Liver (tissue), 9 donors: Measurements from ENCODE around the gene SELENOH. TPM values are rescaled to one million over a fixed set of nuclear protein-coding genes. Genes with fewer than 3 reads are reported as not detected.

ENCODE experiments used
- DNase-seq: peaks from one replicate; pipeline ENCODE4 v3.0.0-alpha.2; 2017; ENCODE audit warnings: low spot score
- H3K27ac ChIP-seq, 2 donors: one replicate each; pipeline ENCODE4 v1.7.0; 2013; ENCODE audit warnings: inconsistent platforms in 2 of 2, low read length in 2 of 2, control low read depth in 1 of 2, low read depth in 1 of 2, mild to moderate bottlenecking in 1 of 2
- H3K27me3 ChIP-seq, 4 donors: one replicate each; pipeline versions ENCODE4 v1.6.1 to v1.7.0; 2013; ENCODE audit warnings: low read length in 3 of 4, inconsistent platforms in 1 of 4, mild to moderate bottlenecking in 1 of 4, moderate library complexity in 1 of 4; ENCODE audit not compliant: control insufficient read depth in 4 of 4, insufficient read depth in 4 of 4
- H3K36me3 ChIP-seq, 4 donors: one replicate each; pipeline versions ENCODE4 v1.6.1 to v1.7.0; 2013; ENCODE audit warnings: low read length in 3 of 4, mild to moderate bottlenecking in 3 of 4, low read depth in 1 of 4, moderate library complexity in 1 of 4; ENCODE audit not compliant: control insufficient read depth in 4 of 4, insufficient read depth in 3 of 4
- H3K4me1 ChIP-seq, 4 donors: one replicate each; pipeline versions ENCODE4 v1.6.1 to v1.7.0; 2013; ENCODE audit warnings: low read length in 3 of 4, mild to moderate bottlenecking in 3 of 4, moderate library complexity in 1 of 4; ENCODE audit not compliant: control insufficient read depth in 4 of 4, insufficient read depth in 4 of 4
- H3K4me3 ChIP-seq, 3 donors: one replicate each; pipeline versions ENCODE4 v1.6.1 to v1.7.0; 2013; ENCODE audit warnings: low read length in 3 of 3, control low read depth in 1 of 3, low read depth in 1 of 3, mild to moderate bottlenecking in 1 of 3
- H3K9ac ChIP-seq, 2 donors: one replicate each; pipeline ENCODE4 v1.7.0; 2013; ENCODE audit warnings: low read length in 2 of 2, mild to moderate bottlenecking in 2 of 2, moderate library complexity in 2 of 2, control low read depth in 1 of 2, low read depth in 1 of 2
- H3K9me3 ChIP-seq, 4 donors: one replicate each; pipeline versions ENCODE4 v1.6.1 to v1.7.0; 2013; ENCODE audit warnings: low read length in 3 of 4; ENCODE audit not compliant: control insufficient read depth in 4 of 4
- ATF3 ChIP-seq: IDR thresholded peaks from 2 replicates; pipeline ENCODE4 v1.6.1; 2016; ENCODE audit warnings: antibody characterized with exemption
- EGR1 ChIP-seq, 2 donors: IDR thresholded peaks; 2 replicates each; pipeline ENCODE4 v1.6.1; 2016 to 2018; ENCODE audit warnings: antibody characterized with exemption in 2 of 2, low read depth in 2 of 2
- FOXA2 ChIP-seq: IDR thresholded peaks from 2 replicates; pipeline ENCODE4 v1.6.1; 2016; ENCODE audit warnings: antibody characterized with exemption
- GABPA ChIP-seq, 2 donors: IDR thresholded peaks in 1 of 2; conservative IDR thresholded peaks in 1 of 2; 2 replicates each; pipeline ENCODE4 v1.6.1; 2016; ENCODE audit warnings: antibody characterized with exemption in 2 of 2, mild to moderate bottlenecking in 1 of 2, moderate library complexity in 1 of 2
- HNF4A ChIP-seq, 2 donors: conservative IDR thresholded peaks; 2 replicates each; pipeline ENCODE4 v1.6.1; 2016; ENCODE audit warnings: antibody characterized with exemption in 2 of 2, mild to moderate bottlenecking in 2 of 2
- NR2F2 ChIP-seq: IDR thresholded peaks from 2 replicates; pipeline ENCODE4 v1.6.1; 2016; ENCODE audit warnings: antibody characterized with exemption
- RAD21 ChIP-seq, 2 donors: IDR thresholded peaks; 2 replicates each; pipeline ENCODE4 v1.6.1; 2016; ENCODE audit warnings: antibody characterized with exemption in 2 of 2, mild to moderate bottlenecking in 2 of 2
- RXRA ChIP-seq, 2 donors: IDR thresholded peaks; 2 replicates each; pipeline ENCODE4 v1.6.1; 2017 to 2018; ENCODE audit warnings: antibody characterized with exemption in 2 of 2, mild to moderate bottlenecking in 1 of 2
- SP1 ChIP-seq: IDR thresholded peaks from 2 replicates; pipeline ENCODE4 v1.6.1; 2018; ENCODE audit warnings: antibody characterized with exemption, mild to moderate bottlenecking
- TAF1 ChIP-seq: conservative IDR thresholded peaks from 2 replicates; pipeline ENCODE4 v1.6.1; 2016; ENCODE audit warnings: antibody characterized with exemption, mild to moderate bottlenecking
- YY1 ChIP-seq: IDR thresholded peaks from 2 replicates; pipeline ENCODE4 v1.6.1; 2016; ENCODE audit warnings: antibody characterized with exemption, mild to moderate bottlenecking
- ZBTB33 ChIP-seq: IDR thresholded peaks from 2 replicates; pipeline ENCODE4 v1.6.1; 2016; ENCODE audit warnings: antibody characterized with exemption
- WGBS: extraction: QIAGEN DNeasy Blood & Tissue Kit; methylation state at CpG from one replicate; pipeline ENCODE4 v1.1.7; 2013; 5-methylcytosine and 5-hydroxymethylcytosine counted together
- polyA plus RNA-seq, 2 donors: library from polyadenylated mRNA; stranded (reverse) in 1 of 2; unstranded in 1 of 2; fragments of 200-250 nt in 1 of 2; fragments of >200 nt in 1 of 2; fragmentation: Nextera tagmentation in 1 of 2; extraction: Ambion mirVana in 1 of 2; gene quantifications; one replicate each; pipeline versions ENCODE4 v1.2.1 to v1.2.3, GENCODE V29; 2013 to 2015
- total RNA-seq, 2 donors: library from RNA; depleted of rRNA; stranded (reverse); fragments of >200 nt; gene quantifications; one replicate each; pipeline ENCODE4 v1.2.3, GENCODE V29; 2014
- TF ChIP-seq, protein P1 (sequence below): IDR thresholded peaks from 2 replicates; pipeline ENCODE4 v1.6.1; 2016; ENCODE audit warnings: antibody characterized with exemption, mild to moderate bottlenecking
- TF ChIP-seq, protein P2 (sequence below): IDR thresholded peaks from 2 replicates; pipeline ENCODE4 v1.6.1; 2016; ENCODE audit warnings: antibody characterized with exemption
- TF ChIP-seq, protein P3 (sequence below): fragments of 150-350 bp; IDR thresholded peaks from 2 replicates; pipeline ENCODE4 v1.5.1; 2017; ENCODE audit warnings: improper control_type of control experiment, low read depth, low read length; ENCODE audit not compliant: missing input control
- donor health status: healthy.
- donor health status: healthy.
- donor health status: healthy.
- donor health status: healthy.
- donor health status: healthy.

Gene SELENOH
- total and polyA plus RNA-seq, 4 donors = 42.2 to 129 (median 71.4) TPM

DNA sequence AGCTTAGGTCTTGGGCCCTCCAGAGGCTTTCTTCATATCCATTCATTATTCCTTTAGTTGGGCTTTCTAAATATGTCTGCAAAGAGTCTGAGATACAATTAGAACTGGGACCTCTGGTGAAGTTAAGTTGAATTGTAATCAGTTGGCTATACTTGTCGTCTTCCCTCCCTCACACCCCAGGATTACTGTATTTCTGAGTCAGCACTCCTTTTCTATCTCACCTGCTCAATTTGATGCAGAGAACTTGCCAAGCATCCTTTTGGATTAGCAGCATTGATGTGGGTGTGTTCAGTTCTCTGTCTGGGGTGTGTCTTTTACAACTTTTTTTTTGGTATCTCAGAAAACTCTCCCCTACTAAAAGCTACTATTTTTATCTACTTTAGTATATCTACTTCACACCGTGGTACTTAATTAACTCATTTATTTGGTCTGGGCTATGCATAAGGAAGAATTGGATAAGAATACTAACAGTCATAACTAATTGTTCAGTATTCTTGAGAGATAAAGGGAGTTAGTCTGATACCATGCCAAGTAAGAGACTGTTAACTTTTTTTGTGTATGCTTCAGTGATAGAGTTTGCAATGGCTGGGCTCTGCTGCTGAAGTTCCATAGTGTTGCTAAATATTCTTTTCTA, 35.4 kb downstream of the SELENOH start:
- 58% methylated on average over 2 of the region's 2 CpGs for WGBS
- peaks cover 17 to 83% (median 71%) of the 10 kb centered on the region in 4 donors for H3K4me1 ChIP-seq
- H3K9me3 ChIP-seq = no peaks in the 10 kb centered on the region
- H3K4me3 ChIP-seq = no peak overlapping the region
- H3K36me3 ChIP-seq = no peaks in the 10 kb centered on the region
- no peak overlapping the region for H3K9ac ChIP-seq
- H3K27ac ChIP-seq = peak overlapping the region; percentile 86 to 87
- no peaks in the 10 kb centered on the region for H3K27me3 ChIP-seq
- no peak for DNase-seq
- TF ChIP-seq YY1 (no peak), TAF1 (no peak), ATF3 (no peak), NR2F2 (no peak), FOXA2 (no peak), SP1 (no peak), RAD21 (IDR thresholded peaks at IDR 0.05) (no peak), HNF4A (conservative IDR thresholded peaks at IDR 0.05) (no peak), RXRA (IDR thresholded peaks at IDR 0.05) (no peak), EGR1 (IDR thresholded peaks at IDR 0.05; ENCODE audit: low read depth in 2 of 2) (no peak), GABPA (IDR thresholded peaks at IDR 0.05 in 1 of 2, conservative IDR thresholded peaks at IDR 0.05 in 1 of 2) (no peak), ZBTB33 (no peak)
- TF ChIP-seq, protein P1, sequence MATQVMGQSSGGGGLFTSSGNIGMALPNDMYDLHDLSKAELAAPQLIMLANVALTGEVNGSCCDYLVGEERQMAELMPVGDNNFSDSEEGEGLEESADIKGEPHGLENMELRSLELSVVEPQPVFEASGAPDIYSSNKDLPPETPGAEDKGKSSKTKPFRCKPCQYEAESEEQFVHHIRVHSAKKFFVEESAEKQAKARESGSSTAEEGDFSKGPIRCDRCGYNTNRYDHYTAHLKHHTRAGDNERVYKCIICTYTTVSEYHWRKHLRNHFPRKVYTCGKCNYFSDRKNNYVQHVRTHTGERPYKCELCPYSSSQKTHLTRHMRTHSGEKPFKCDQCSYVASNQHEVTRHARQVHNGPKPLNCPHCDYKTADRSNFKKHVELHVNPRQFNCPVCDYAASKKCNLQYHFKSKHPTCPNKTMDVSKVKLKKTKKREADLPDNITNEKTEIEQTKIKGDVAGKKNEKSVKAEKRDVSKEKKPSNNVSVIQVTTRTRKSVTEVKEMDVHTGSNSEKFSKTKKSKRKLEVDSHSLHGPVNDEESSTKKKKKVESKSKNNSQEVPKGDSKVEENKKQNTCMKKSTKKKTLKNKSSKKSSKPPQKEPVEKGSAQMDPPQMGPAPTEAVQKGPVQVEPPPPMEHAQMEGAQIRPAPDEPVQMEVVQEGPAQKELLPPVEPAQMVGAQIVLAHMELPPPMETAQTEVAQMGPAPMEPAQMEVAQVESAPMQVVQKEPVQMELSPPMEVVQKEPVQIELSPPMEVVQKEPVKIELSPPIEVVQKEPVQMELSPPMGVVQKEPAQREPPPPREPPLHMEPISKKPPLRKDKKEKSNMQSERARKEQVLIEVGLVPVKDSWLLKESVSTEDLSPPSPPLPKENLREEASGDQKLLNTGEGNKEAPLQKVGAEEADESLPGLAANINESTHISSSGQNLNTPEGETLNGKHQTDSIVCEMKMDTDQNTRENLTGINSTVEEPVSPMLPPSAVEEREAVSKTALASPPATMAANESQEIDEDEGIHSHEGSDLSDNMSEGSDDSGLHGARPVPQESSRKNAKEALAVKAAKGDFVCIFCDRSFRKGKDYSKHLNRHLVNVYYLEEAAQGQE = no peak
- TF ChIP-seq, protein P2, sequence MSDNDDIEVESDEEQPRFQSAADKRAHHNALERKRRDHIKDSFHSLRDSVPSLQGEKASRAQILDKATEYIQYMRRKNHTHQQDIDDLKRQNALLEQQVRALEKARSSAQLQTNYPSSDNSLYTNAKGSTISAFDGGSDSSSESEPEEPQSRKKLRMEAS = no peak
- TF ChIP-seq, protein P3, sequence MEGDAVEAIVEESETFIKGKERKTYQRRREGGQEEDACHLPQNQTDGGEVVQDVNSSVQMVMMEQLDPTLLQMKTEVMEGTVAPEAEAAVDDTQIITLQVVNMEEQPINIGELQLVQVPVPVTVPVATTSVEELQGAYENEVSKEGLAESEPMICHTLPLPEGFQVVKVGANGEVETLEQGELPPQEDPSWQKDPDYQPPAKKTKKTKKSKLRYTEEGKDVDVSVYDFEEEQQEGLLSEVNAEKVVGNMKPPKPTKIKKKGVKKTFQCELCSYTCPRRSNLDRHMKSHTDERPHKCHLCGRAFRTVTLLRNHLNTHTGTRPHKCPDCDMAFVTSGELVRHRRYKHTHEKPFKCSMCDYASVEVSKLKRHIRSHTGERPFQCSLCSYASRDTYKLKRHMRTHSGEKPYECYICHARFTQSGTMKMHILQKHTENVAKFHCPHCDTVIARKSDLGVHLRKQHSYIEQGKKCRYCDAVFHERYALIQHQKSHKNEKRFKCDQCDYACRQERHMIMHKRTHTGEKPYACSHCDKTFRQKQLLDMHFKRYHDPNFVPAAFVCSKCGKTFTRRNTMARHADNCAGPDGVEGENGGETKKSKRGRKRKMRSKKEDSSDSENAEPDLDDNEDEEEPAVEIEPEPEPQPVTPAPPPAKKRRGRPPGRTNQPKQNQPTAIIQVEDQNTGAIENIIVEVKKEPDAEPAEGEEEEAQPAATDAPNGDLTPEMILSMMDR = no peak

- H3K27ac ChIP-seq = peak overlapping the region; percentile 86 to 87
- WGBS = 14% methylated on average over 3 of the region's 3 CpGs
- peak overlapping the region in 1 of 2 donors; percentile 84 for H3K9ac ChIP-seq
- H3K36me3 ChIP-seq = no peaks in the 10 kb centered on the region
- H3K4me3 ChIP-seq = peak overlapping the region in 2 of 3 donors; percentile 33 to 43
- H3K4me1 ChIP-seq = peaks cover 14 to 74% (median 64%) of the 10 kb centered on the region in 4 donors
- no peak for DNase-seq
- no peaks in the 10 kb centered on the region for H3K27me3 ChIP-seq
- H3K9me3 ChIP-seq = no peaks in the 10 kb centered on the region
- TF ChIP-seq ZBTB33 (no peak), SP1 (peak; percentile 69), RAD21 (IDR thresholded peaks at IDR 0.05) (peak in 1 of 2 donors; percentile 19), TAF1 (no peak)
- TF ChIP-seq, protein P1 = peak; percentile 15
These were observed 36.7 kb downstream of the SELENOH start for GRCh38 chr11:57777969-57778317.
